ENCODE measurements around the gene BAIAP2L1.

BAIAP2L1 gene

GRCh38 chr7:98242342-98242741 is 158.5 kb downstream of the BAIAP2L1 start:
- no peaks in the 10 kb centered on the region for H3K4me1 ChIP-seq
- no peaks in the 10 kb centered on the region for H3K9me3 ChIP-seq
- H3K4me3 ChIP-seq: no peak overlapping the region
- in situ Hi-C loops (cut with MboI; ENCODE audit: low sequenced_read_pairs): no loop called here
- H3K36me3 ChIP-seq (replicated peaks): no peaks in the 10 kb centered on the region
- no peak for DNase-seq (ENCODE audit: low spot score in 2 of 2)
- no peaks in the 10 kb centered on the region for H3K27me3 ChIP-seq (ENCODE audit: low read depth)

DNA sequence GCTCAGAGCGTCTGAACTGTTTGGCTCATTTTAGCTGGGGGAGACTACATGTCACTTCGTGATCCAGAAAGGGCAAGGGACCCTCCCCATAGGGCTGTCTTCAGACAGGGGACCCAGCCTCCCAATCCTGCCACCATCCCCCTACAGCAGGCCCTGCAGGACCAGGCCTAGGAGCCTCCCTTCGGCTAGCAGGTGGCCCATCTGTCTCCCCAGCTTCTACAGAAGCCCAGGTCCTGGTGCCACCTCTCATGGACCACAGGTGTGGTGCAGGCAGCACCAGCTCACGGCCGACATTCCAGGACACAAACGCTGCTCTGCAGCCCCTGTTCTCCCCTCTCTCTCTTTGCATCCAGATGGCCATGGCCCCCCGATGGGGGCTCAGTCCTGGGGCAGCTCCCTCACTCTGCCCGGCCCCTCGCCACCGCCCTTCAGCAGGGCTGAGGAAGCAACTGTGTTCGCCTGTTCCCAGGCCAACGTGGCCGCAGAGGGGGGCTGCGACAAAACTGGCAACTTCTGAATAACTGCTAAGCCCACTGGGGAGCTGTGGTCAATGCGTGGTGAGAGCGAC is 159.1 kb downstream of the BAIAP2L1 start:
- Histone ChIP-seq H3K4me1 (no peaks in the 10 kb centered on the region), H3K4me3 (no peak overlapping the region), H3K36me3 (replicated peaks) (no peaks in the 10 kb centered on the region), H3K27me3 (ENCODE audit: low read depth) (no peaks in the 10 kb centered on the region), H3K9me3 (no peaks in the 10 kb centered on the region)
- in situ Hi-C loops (cut with MboI; ENCODE audit: low sequenced_read_pairs): no loop called here
- DNase-seq (ENCODE audit: low spot score in 2 of 2): no peak
